ENCODE data around the gene SUGT1.
"Not testable (repeated sequence)": the region's sequence is repeated elsewhere in the genome, so short reads cannot be mapped to it uniquely, and the experiment has no call there.

The SUGT1 gene

DNA sequence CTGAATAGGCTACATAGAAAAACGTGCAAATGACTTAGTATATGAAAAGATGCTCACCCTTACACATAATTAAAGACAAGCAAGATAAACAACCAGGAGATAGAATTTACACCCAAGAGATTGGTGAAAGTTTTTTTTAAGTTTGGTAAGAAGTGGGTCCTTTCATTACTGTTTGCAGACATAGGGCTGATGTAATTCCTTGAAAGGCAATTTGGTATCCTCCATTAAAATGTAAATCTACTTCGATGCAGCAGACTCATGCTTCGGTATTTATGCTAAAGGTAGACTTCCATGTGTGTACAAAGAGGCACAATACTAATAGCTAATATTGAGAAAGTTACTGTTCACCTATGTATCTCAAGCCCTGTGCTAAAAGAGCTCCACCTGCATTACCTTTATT lies 53.4 kb downstream of the SUGT1 start:
- H2AFZ ChIP-seq (ENCODE audit: low read length), result no peak overlapping the region
- H3K9me3 ChIP-seq (ENCODE audit: low read length), result no peaks in the 10 kb centered on the region
- H3K79me2 ChIP-seq (ENCODE audit: insufficient read depth, low read length), result no peaks in the 10 kb centered on the region
- H3K9ac ChIP-seq (ENCODE audit: low read length), result no peak overlapping the region
- no peak overlapping the region for H3K27ac ChIP-seq (ENCODE audit: low read depth, low read length, poor library complexity, severe bottlenecking)
- no peak overlapping the region for H3K4me3 ChIP-seq (ENCODE audit: low read depth, low read length, poor library complexity, severe bottlenecking)
- no peaks in the 10 kb centered on the region for H3K27me3 ChIP-seq (ENCODE audit: insufficient read depth, low read length)
- no peaks in the 10 kb centered on the region for H3K36me3 ChIP-seq (ENCODE audit: insufficient read depth, low read length)
- H3K4me1 ChIP-seq (ENCODE audit: insufficient read depth, low read length, severe bottlenecking), result no peaks in the 10 kb centered on the region
- H3K9me2 ChIP-seq (ENCODE audit: low read depth, low read length), result no peaks in the 10 kb centered on the region
- H3F3A ChIP-seq (ENCODE audit: insufficient read depth, low read length), result no peaks in the 10 kb centered on the region
- no peaks in the 10 kb centered on the region for H4K20me1 ChIP-seq (ENCODE audit: insufficient read depth, low read length)
- TF ChIP-seq EZH2 (IDR thresholded peaks at IDR 0.05; ENCODE audit: borderline replicate concordance, low read length) (no peak), CTCF (IDR thresholded peaks at IDR 0.05; ENCODE audit: low read length) (no peak)
- H3K4me2 ChIP-seq (ENCODE audit: low read length), result no peak overlapping the region

DNA sequence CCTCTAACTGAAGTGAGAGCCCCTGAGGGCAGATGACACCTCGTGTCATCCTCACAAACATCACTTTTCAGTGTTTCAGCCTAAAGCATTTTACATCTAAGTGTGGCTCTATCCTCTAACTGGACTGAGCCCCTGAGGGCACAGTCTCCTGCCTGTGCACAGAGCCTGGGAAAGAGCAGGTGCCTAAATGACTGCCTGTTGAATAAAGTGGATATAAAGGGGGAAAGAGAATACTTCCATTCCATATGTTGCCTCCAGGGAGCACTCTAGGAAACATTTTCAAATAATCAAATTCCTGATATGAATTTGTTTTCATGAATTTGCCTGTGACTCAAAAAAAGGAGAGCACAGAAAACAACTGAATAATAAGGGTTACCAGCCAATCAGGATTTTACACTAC lies 54.7 kb downstream of the SUGT1 start:
- H2AFZ ChIP-seq (ENCODE audit: low read length), result no peak overlapping the region

GRCh38 chr13:52708266-52708665 lies 55.6 kb downstream of the SUGT1 start:
- H3K27me3 ChIP-seq (ENCODE audit: insufficient read depth, low read length); H3K9me3 ChIP-seq (ENCODE audit: low read length); H3F3A ChIP-seq (ENCODE audit: insufficient read depth, low read length); H3K9ac ChIP-seq (ENCODE audit: low read length); H3K79me2 ChIP-seq (ENCODE audit: insufficient read depth, low read length); H4K20me1 ChIP-seq (ENCODE audit: insufficient read depth, low read length); H3K9me2 ChIP-seq (ENCODE audit: low read depth, low read length); H3K4me2 ChIP-seq (ENCODE audit: low read length); H3K4me3 ChIP-seq (ENCODE audit: low read depth, low read length, poor library complexity, severe bottlenecking); H3K4me1 ChIP-seq (ENCODE audit: insufficient read depth, low read length, severe bottlenecking); H2AFZ ChIP-seq (ENCODE audit: low read length); H3K36me3 ChIP-seq (ENCODE audit: insufficient read depth, low read length); H3K27ac ChIP-seq (ENCODE audit: low read depth, low read length, poor library complexity, severe bottlenecking): not testable (repeated sequence)

More for the DNA sequence above, 54.7 kb downstream of the SUGT1 start:
- H3K9ac ChIP-seq (ENCODE audit: low read length), result no peak overlapping the region
- no peaks in the 10 kb centered on the region for H3K9me2 ChIP-seq (ENCODE audit: low read depth, low read length)
- no peaks in the 10 kb centered on the region for H3K4me1 ChIP-seq (ENCODE audit: insufficient read depth, low read length, severe bottlenecking)
- H3K27me3 ChIP-seq (ENCODE audit: insufficient read depth, low read length), result no peaks in the 10 kb centered on the region
- H3K36me3 ChIP-seq (ENCODE audit: insufficient read depth, low read length), result no peaks in the 10 kb centered on the region
- H3F3A ChIP-seq (ENCODE audit: insufficient read depth, low read length), result no peaks in the 10 kb centered on the region
- no peaks in the 10 kb centered on the region for H4K20me1 ChIP-seq (ENCODE audit: insufficient read depth, low read length)
- no peak overlapping the region for H3K27ac ChIP-seq (ENCODE audit: low read depth, low read length, poor library complexity, severe bottlenecking)
- H3K79me2 ChIP-seq (ENCODE audit: insufficient read depth, low read length), result no peaks in the 10 kb centered on the region
- no peak overlapping the region for H3K4me2 ChIP-seq (ENCODE audit: low read length)
- TF ChIP-seq EZH2 (IDR thresholded peaks at IDR 0.05; ENCODE audit: borderline replicate concordance, low read length), result no peak
- no peak for TF ChIP-seq CTCF (IDR thresholded peaks at IDR 0.05; ENCODE audit: low read length)
- H3K4me3 ChIP-seq (ENCODE audit: low read depth, low read length, poor library complexity, severe bottlenecking), result no peak overlapping the region
- H3K9me3 ChIP-seq (ENCODE audit: low read length), result no peaks in the 10 kb centered on the region

DNA sequence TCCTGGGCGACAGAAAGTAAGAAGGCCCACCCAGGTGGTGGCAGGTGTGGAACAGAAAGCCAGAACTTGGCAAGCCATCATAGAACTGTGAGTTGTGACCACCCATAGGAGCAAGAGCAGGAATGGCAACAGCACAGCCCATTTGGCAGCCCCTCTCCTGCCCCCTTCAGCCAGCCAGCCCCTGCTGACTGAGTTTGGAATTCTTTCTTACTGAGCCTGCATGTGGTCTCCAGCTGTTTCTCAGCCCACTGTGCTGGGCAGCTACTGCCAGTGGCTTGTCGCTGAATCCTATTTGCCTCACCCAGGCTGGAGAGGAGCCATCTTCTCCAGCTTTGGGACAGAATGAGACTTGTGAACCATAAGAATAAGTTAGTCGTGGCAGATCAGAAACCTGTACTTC lies 58.6 kb downstream of the SUGT1 start:
- Histone ChIP-seq H2AFZ (ENCODE audit: low read length) (no peak overlapping the region), H3K79me2 (ENCODE audit: insufficient read depth, low read length) (no peaks in the 10 kb centered on the region), H3K9me2 (ENCODE audit: low read depth, low read length) (no peaks in the 10 kb centered on the region), H3K9me3 (ENCODE audit: low read length) (no peaks in the 10 kb centered on the region), H3K27me3 (ENCODE audit: insufficient read depth, low read length) (no peaks in the 10 kb centered on the region), H3K36me3 (ENCODE audit: insufficient read depth, low read length) (no peaks in the 10 kb centered on the region), H3K4me1 (ENCODE audit: insufficient read depth, low read length, severe bottlenecking) (no peaks in the 10 kb centered on the region), H4K20me1 (ENCODE audit: insufficient read depth, low read length) (no peaks in the 10 kb centered on the region), H3K9ac (ENCODE audit: low read length) (no peak overlapping the region), H3K27ac (ENCODE audit: low read depth, low read length, poor library complexity, severe bottlenecking) (no peak overlapping the region), H3K4me3 (ENCODE audit: low read depth, low read length, poor library complexity, severe bottlenecking) (no peak overlapping the region), H3F3A (ENCODE audit: insufficient read depth, low read length) (no peaks in the 10 kb centered on the region), H3K4me2 (ENCODE audit: low read length) (no peak overlapping the region)
- TF ChIP-seq CTCF (IDR thresholded peaks at IDR 0.05; ENCODE audit: low read length), result no peak
